ENCODE measurements around the gene TSPAN9. TPM values are rescaled to one million over a fixed set of nuclear protein-coding genes. Genes with fewer than 3 reads are reported as not detected.
"Not testable (repeated sequence)": the region's sequence is repeated elsewhere in the genome, so short reads cannot be mapped to it uniquely, and the experiment has no call there.

Gene TSPAN9
- total RNA-seq, 1 donor from 2014 or later = 81.2 TPM

DNA sequence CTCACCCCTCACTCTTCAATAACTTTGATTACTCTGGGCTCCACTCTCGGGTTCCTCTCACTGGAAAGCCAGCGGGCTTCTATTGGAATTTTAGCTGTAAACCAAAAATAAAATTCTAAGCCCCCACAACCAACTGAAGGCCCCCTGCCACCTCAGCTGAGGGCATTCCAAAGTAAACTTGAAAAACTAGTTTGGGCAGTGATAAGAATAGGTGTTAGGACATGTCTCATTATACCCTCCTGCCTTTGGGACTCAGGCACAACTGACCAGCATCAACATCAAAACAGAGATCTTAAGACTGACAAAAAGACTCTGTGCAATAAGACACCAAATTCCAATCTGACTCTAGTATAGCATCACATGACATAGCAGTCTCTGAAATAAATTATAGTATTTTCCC lies 11.9 kb upstream of the TSPAN9 start:
- no peak overlapping the region for H3K27ac ChIP-seq
- H3K4me3 ChIP-seq = no peak overlapping the region
- H3K4me1 ChIP-seq = no peaks in the 10 kb centered on the region
- intact Hi-C loops (cut with DNase I) = no loop called here
- H3K27me3 ChIP-seq = no peaks in the 10 kb centered on the region
- H3K36me3 ChIP-seq = no peaks in the 10 kb centered on the region
- TF ChIP-seq, protein P1, sequence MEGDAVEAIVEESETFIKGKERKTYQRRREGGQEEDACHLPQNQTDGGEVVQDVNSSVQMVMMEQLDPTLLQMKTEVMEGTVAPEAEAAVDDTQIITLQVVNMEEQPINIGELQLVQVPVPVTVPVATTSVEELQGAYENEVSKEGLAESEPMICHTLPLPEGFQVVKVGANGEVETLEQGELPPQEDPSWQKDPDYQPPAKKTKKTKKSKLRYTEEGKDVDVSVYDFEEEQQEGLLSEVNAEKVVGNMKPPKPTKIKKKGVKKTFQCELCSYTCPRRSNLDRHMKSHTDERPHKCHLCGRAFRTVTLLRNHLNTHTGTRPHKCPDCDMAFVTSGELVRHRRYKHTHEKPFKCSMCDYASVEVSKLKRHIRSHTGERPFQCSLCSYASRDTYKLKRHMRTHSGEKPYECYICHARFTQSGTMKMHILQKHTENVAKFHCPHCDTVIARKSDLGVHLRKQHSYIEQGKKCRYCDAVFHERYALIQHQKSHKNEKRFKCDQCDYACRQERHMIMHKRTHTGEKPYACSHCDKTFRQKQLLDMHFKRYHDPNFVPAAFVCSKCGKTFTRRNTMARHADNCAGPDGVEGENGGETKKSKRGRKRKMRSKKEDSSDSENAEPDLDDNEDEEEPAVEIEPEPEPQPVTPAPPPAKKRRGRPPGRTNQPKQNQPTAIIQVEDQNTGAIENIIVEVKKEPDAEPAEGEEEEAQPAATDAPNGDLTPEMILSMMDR (IDR thresholded peaks at IDR 0.05) = no peak
- no peak for ATAC-seq
- no peak for DNase-seq
- H3K9me3 ChIP-seq = no peaks in the 10 kb centered on the region

DNA sequence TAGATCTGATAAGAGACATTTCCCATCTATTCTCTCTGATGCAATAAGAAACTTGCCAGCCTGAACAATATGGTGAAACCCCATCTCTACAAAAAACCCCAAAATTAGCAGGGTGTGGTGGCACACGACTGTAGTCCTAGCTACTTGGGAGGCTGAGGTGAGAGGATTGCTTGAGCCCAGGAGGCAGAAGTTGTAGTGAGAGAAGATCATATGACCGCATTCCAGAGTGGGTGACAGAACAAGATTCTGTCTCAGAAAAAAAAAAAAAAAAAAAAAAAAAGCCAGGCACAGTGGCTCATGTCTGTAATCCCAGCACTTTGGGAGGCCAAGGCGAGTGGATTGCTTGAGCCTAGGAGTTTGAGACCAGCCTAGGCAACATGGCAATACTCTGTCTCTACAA lies 11.3 kb upstream of the TSPAN9 start:
- H3K27ac ChIP-seq; H3K9me3 ChIP-seq; ATAC-seq; H3K27me3 ChIP-seq; DNase-seq; intact Hi-C loops (cut with DNase I); H3K36me3 ChIP-seq; H3K4me3 ChIP-seq; H3K4me1 ChIP-seq: not testable (repeated sequence)

GRCh38 chr12:3069714-3070113 lies 7.5 kb upstream of the TSPAN9 start:
- Histone ChIP-seq H3K27ac (no peak overlapping the region), H3K9me3 (no peaks in the 10 kb centered on the region), H3K36me3 (no peaks in the 10 kb centered on the region), H3K4me3 (no peak overlapping the region), H3K27me3 (no peaks in the 10 kb centered on the region), H3K4me1 (no peaks in the 10 kb centered on the region)
- intact Hi-C loops (cut with DNase I) = loop anchor here (10.0 kb wide), 2 partner anchors 55 to 205 kb away; no protein-coding TSS in a partner anchor
- ATAC-seq (no peak), DNase-seq (no peak)
- TF ChIP-seq, protein P1 (IDR thresholded peaks at IDR 0.05) = no peak

- H3K4me1 ChIP-seq = no peaks in the 10 kb centered on the region
- TF ChIP-seq, protein P1 (IDR thresholded peaks at IDR 0.05) = no peak
- intact Hi-C loops (cut with DNase I) = loop anchor here (10.0 kb wide), 2 partner anchors 54 to 204 kb away; no protein-coding TSS in a partner anchor
- no peaks in the 10 kb centered on the region for H3K9me3 ChIP-seq
- ATAC-seq (no peak), DNase-seq (no peak)
- no peak overlapping the region for H3K4me3 ChIP-seq
- H3K27ac ChIP-seq = no peak overlapping the region
- H3K36me3 ChIP-seq = no peaks in the 10 kb centered on the region
- no peaks in the 10 kb centered on the region for H3K27me3 ChIP-seq
These were observed 6.1 kb upstream of the TSPAN9 start for GRCh38 chr12:3071107-3071506.

DNA sequence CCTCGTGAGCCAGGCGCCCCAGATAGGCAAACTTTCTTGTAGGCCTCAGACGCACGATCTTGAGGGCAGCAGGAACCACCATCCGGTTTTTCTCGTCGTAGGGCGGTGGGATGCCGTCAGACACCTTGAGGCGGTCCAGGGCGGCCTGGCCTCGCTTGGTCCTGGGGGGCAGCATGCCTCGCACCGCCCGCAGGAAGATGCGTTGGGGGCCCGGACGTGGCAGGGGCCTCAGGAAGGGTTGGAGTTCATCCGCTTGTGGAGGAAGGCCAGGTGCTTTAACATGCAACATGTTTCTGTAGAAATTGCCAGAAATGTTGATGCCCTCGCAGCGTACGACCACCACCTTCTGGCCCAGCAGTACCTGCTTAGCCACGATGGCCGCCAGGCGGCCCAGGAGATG lies 5.5 kb upstream of the TSPAN9 start:
- Histone ChIP-seq H3K4me3 (no peak overlapping the region), H3K27ac (no peak overlapping the region), H3K9me3 (no peaks in the 10 kb centered on the region), H3K4me1 (peaks cover 5% of the 10 kb centered on the region), H3K27me3 (no peaks in the 10 kb centered on the region), H3K36me3 (no peaks in the 10 kb centered on the region)
- no peak for ATAC-seq
- TF ChIP-seq, protein P1 (IDR thresholded peaks at IDR 0.05) = no peak
- DNase-seq = no peak
- intact Hi-C loops (cut with DNase I) = loop anchor here (10.0 kb wide), 2 partner anchors 53 to 203 kb away; no protein-coding TSS in a partner anchor

DNA sequence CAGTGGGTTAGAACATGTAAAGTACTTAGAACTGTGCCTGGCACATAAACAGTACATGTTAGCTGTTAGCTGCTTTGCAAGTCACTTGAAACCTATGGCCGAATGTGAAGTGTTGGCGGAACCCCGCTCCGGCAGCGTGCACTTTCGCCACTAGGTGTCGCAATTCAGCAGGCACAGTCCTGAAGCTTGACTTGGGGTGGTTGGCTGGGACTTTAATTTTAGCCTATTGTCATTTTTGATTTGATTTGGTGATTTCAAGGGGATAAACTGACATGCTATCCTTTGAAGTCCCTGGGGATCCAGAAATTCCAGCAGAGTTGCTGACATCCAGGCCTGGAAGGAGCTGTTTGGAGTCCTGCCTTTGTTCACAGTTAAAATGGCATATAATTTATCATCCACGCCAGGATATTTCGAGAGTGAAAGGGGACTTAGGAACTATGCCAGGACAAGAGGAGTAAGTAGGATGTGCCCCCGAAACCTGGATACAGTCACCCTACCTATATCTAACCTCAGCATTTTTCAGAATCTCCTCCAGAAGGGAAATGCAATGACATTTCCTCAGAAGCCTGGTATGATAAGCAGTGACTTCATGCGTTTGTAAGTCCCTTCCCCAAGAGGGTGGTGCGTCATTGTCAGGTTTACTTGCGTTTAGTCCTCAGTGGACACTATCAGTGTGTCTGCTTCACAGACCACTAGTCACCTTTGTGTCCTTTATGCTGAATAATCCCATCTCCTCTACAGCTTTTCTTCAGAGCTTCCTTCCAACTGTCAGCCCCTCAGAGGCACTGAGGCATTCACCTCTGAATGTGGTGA lies 3.5 kb upstream of the TSPAN9 start:
- no peaks in the 10 kb centered on the region for H3K27me3 ChIP-seq
- no peaks in the 10 kb centered on the region for H3K36me3 ChIP-seq
- ATAC-seq (peak; percentile 61), DNase-seq (peak; percentile 89)
- no peak overlapping the region for H3K4me3 ChIP-seq
- no peaks in the 10 kb centered on the region for H3K9me3 ChIP-seq
- TF ChIP-seq, protein P1 (IDR thresholded peaks at IDR 0.05) = peak; percentile 100
- intact Hi-C loops (cut with DNase I) = loop anchor here (10.0 kb wide), 2 partner anchors 51 to 201 kb away; no protein-coding TSS in a partner anchor
- peaks cover 6% of the 10 kb centered on the region for H3K4me1 ChIP-seq
- no peak overlapping the region for H3K27ac ChIP-seq

Data from upper lobe of right lung (tissue), 1 donor.